ENCODE results near the gene GPR161. TPM values are rescaled to one million over a fixed set of nuclear protein-coding genes. Genes with fewer than 3 reads are reported as not detected.

Gene GPR161
- total RNA-seq, 1 donor from 2014 or later = 14.5 TPM

DNA sequence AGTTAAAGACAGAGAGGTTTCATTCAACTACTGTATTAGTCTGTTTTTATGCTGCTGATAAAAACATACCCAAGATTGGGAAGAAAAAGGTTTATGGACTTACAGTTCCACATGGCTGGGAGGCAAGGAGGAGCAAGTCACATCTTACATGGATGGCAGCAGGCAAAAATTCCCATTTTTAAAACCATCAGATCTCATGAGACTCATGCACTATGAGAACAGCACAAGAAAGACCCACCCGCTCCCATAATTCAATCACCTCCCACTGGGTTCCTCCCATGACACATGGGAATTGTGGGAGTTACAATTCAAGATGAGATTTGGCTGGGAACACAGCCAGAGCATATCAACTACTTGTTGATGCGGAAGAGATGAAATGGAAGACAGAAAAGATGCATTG, 9.2 kb downstream of the GPR161 start:
- no peak for ATAC-seq
- TF ChIP-seq, protein P1, sequence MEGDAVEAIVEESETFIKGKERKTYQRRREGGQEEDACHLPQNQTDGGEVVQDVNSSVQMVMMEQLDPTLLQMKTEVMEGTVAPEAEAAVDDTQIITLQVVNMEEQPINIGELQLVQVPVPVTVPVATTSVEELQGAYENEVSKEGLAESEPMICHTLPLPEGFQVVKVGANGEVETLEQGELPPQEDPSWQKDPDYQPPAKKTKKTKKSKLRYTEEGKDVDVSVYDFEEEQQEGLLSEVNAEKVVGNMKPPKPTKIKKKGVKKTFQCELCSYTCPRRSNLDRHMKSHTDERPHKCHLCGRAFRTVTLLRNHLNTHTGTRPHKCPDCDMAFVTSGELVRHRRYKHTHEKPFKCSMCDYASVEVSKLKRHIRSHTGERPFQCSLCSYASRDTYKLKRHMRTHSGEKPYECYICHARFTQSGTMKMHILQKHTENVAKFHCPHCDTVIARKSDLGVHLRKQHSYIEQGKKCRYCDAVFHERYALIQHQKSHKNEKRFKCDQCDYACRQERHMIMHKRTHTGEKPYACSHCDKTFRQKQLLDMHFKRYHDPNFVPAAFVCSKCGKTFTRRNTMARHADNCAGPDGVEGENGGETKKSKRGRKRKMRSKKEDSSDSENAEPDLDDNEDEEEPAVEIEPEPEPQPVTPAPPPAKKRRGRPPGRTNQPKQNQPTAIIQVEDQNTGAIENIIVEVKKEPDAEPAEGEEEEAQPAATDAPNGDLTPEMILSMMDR (IDR thresholded peaks at IDR 0.05) = no peak
- Histone ChIP-seq H3K27me3 (no peaks in the 10 kb centered on the region), H3K27ac (no peak overlapping the region), H3K9me3 (no peaks in the 10 kb centered on the region), H3K4me3 (no peak overlapping the region), H3K4me1 (no peaks in the 10 kb centered on the region), H3K36me3 (no peaks in the 10 kb centered on the region)
- intact Hi-C loops (cut with DNase I) = no loop called here
- DNase-seq = no peak

DNA sequence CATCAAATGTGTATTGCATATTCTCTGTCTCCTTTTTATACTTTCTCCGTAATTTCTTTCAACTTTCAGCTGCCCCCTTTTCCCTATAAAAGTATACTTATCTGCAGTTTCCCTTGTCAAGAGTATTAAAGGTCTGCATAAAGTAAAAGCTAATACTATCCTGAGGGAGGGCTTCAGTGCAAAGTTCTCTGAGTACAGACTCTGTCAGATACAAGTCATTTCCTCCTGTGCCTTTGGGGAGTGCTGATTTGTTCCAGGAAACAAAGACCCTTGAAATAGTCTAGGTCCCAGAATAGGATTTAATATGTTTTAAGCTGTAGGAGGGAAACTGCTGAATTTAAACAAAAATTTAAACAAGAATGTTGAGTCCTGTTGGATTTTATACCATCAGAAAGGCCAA, 11.7 kb downstream of the GPR161 start:
- intact Hi-C loops (cut with DNase I) = no loop called here
- H3K4me3 ChIP-seq = no peak overlapping the region
- DNase-seq = no peak
- H3K36me3 ChIP-seq = no peaks in the 10 kb centered on the region
- H3K4me1 ChIP-seq = no peaks in the 10 kb centered on the region
- TF ChIP-seq, protein P1 (IDR thresholded peaks at IDR 0.05) = no peak
- H3K27ac ChIP-seq = no peak overlapping the region
- no peaks in the 10 kb centered on the region for H3K9me3 ChIP-seq
- no peak for ATAC-seq
- H3K27me3 ChIP-seq = no peaks in the 10 kb centered on the region

DNA sequence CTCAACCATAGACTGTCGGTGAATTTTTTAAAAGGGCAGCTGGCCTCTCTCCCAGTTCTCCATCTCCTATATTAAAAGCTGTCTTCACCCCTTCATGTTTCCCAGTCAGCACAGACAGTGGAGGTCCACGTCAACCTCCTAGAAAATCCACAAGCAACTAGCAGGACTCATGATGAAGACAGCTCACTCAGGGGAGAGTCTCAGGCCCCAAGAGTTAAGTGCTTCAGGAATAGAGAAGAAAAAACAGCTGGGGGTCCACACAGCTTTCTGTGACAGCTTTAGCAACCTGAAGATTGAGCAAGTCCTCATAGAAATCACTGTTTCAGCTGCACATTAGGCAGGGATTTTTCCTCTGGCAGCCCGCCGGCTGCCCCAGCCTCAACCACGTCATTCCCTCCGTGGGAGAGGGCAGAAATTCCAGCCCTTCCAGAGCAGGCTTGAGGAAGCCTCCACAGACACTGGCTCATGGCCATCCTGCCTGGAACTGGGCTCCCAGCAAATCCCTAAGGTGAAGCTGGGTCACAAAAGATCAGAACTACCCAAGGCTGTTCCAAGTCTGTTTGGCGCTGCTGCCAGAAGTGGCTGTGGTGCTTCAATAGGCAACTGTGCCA, 15.2 kb downstream of the GPR161 start:
- Histone ChIP-seq H3K27ac (no peak overlapping the region), H3K36me3 (no peaks in the 10 kb centered on the region), H3K27me3 (no peaks in the 10 kb centered on the region), H3K4me1 (no peaks in the 10 kb centered on the region), H3K9me3 (no peaks in the 10 kb centered on the region), H3K4me3 (no peak overlapping the region)
- intact Hi-C loops (cut with DNase I) = no loop called here
- TF ChIP-seq, protein P1 (IDR thresholded peaks at IDR 0.05) = no peak
- DNase-seq (peak; percentile 66), ATAC-seq (peak; percentile 46)

DNA sequence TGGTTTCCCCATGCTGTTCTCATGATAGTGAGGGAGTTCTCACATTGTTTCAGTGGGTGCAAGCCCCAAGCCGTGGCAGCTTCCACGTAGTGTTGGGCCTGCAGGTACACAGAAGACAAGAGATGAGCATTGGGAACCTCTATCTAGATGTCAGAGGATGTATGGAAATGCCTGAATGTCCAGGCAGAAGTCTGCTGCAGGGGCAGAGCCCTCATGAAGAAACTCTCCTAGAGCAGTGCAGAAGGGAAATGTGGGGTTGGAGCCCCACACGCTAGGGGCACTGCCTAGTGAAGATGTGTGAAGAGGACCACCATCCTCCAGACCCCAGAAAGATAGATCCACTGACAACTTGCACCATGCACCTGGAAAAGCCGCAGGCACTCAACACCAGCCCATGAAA, 17.0 kb downstream of the GPR161 start:
- intact Hi-C loops (cut with DNase I) = no loop called here
- ATAC-seq = no peak
- no peaks in the 10 kb centered on the region for H3K4me1 ChIP-seq
- H3K27ac ChIP-seq = no peak overlapping the region
- DNase-seq = no peak
- no peaks in the 10 kb centered on the region for H3K27me3 ChIP-seq
- H3K4me3 ChIP-seq = no peak overlapping the region
- no peaks in the 10 kb centered on the region for H3K9me3 ChIP-seq
- TF ChIP-seq, protein P1 (IDR thresholded peaks at IDR 0.05) = no peak
- no peaks in the 10 kb centered on the region for H3K36me3 ChIP-seq

DNA sequence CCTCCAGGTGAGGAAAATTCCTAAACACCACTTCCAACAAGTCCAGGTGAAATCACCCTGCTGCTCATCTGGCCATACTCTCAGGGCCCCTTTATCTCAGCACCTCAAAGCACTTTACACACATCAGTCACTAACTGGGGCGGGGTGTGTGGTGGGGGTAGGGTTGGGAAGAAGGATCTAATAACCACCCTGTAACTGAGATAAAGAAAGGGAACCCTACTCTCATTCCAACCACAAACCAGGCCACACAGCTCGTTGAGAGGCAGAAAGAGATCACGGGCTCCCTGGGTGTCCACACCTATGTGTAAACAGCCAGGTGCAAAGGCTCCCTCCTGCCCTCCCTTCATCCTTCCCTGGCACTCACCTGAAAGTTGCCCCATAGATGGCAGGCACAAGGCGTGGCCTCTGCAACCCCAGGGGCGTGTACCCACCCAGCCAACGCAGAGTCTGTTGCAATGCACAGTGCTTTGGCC, 20.4 kb downstream of the GPR161 start:
- intact Hi-C loops (cut with DNase I) = no loop called here
- DNase-seq (peak; percentile 72), ATAC-seq (peak; percentile 93)
- no peak overlapping the region for H3K27ac ChIP-seq
- no peaks in the 10 kb centered on the region for H3K27me3 ChIP-seq
- no peaks in the 10 kb centered on the region for H3K9me3 ChIP-seq
- TF ChIP-seq, protein P1 (IDR thresholded peaks at IDR 0.05) = no peak
- H3K4me3 ChIP-seq = no peak overlapping the region
- H3K36me3 ChIP-seq = no peaks in the 10 kb centered on the region
- H3K4me1 ChIP-seq = no peaks in the 10 kb centered on the region

DNA sequence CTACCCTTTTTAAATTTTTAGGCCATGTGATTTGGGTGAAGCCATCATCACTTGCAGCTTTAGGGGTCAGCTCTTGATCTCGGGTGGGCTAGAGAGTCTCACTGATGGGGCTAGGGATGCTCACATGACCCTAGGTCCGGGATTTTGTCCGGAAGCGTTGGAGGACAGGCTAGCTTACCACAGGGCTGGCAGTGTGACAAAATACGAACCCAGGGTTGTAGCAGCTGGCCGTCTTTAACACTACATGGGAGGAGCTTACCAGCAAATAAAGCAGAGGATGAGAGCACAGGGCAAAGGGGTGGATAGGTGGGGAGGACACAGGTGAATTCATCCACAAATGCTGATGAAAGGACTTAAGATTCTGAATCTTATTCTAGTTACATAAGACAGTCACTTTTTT, 21.9 kb downstream of the GPR161 start:
- ATAC-seq = no peak
- intact Hi-C loops (cut with DNase I) = no loop called here

More for the DNA sequence above, 21.9 kb downstream of the GPR161 start:
- TF ChIP-seq, protein P1 (IDR thresholded peaks at IDR 0.05) = no peak
- Histone ChIP-seq H3K4me1 (no peaks in the 10 kb centered on the region), H3K4me3 (no peak overlapping the region), H3K27me3 (no peaks in the 10 kb centered on the region), H3K36me3 (no peaks in the 10 kb centered on the region), H3K27ac (no peak overlapping the region), H3K9me3 (no peaks in the 10 kb centered on the region)
- no peak for DNase-seq

Measured in upper lobe of right lung (tissue), 1 donor.